Neural cell (in vitro differentiated cells): ENCODE results near the gene ZNF326. TPM values are rescaled to one million over a fixed set of nuclear protein-coding genes. Genes with fewer than 3 reads are reported as not detected.
"Not testable (repeated sequence)": the region's sequence is repeated elsewhere in the genome, so short reads cannot be mapped to it uniquely, and the experiment has no call there.

Source experiments
- H2AFZ ChIP-seq: fragments of 200-600, 300-800 bp; sonication (generic), shearing (Covaris generic); 2 replicates; pipeline ENCODE4 v1.6.0; 2014; ENCODE audit warnings: low read depth, mild to moderate bottlenecking, antibody characterized with exemption, low read length, moderate library complexity
- H3F3A ChIP-seq: fragments of 200-600 bp; shearing (Covaris generic); 2 replicates; pipeline ENCODE4 v1.6.1; 2016; ENCODE audit warnings: mild to moderate bottlenecking, moderate library complexity, mixed read lengths, antibody characterized with exemption, low read length; ENCODE audit not compliant: insufficient read depth, poor library complexity, severe bottlenecking
- H3K27ac ChIP-seq: fragments of 200-600, 300-800 bp; sonication (generic), shearing (Covaris generic); 2 replicates; pipeline ENCODE4 v1.5.1; 2014; ENCODE audit warnings: mild to moderate bottlenecking, low read length, moderate library complexity
- H3K27me3 ChIP-seq: fragments of 300-800, 200-600 bp; sonication (generic), shearing (Covaris generic); 2 replicates; pipeline ENCODE4 v1.6.0; 2014; ENCODE audit warnings: mild to moderate bottlenecking, low read depth, low read length, moderate library complexity; ENCODE audit not compliant: insufficient read depth
- H3K36me3 ChIP-seq: fragments of 300-800, 200-600 bp; sonication (generic), shearing (Covaris generic); 2 replicates; pipeline ENCODE4 v1.5.1; 2014; ENCODE audit warnings: mild to moderate bottlenecking, antibody characterized with exemption, low read length, moderate library complexity; ENCODE audit not compliant: insufficient read depth
- H3K4me2 ChIP-seq: fragments of 300-800, 200-600 bp; sonication (generic), shearing (Covaris generic); 2 replicates; pipeline ENCODE4 v1.6.0; 2014; ENCODE audit warnings: mild to moderate bottlenecking, low read length
- H3K4me3 ChIP-seq: fragments of 300-800, 200-600 bp; sonication (generic), shearing (Covaris generic); 2 replicates; pipeline ENCODE4 v1.5.1; 2014; ENCODE audit warnings: mild to moderate bottlenecking, low read length, moderate library complexity
- H3K79me2 ChIP-seq: fragments of 200-600 bp; shearing (Covaris generic); replicated peaks from 2 replicates; pipeline ENCODE4 v1.6.0; 2014; ENCODE audit warnings: mild to moderate bottlenecking, low read length, moderate library complexity; ENCODE audit not compliant: insufficient read depth
- H3K9ac ChIP-seq: fragments of 300-800, 200-600 bp; sonication (generic), shearing (Covaris generic); 2 replicates; pipeline ENCODE4 v1.6.1; 2016; ENCODE audit warnings: mild to moderate bottlenecking, low read length, mixed read lengths
- H3K9me2 ChIP-seq: fragments of 200-600 bp; shearing (Covaris generic); 2 replicates; pipeline ENCODE4 v1.6.1; 2016; ENCODE audit warnings: mild to moderate bottlenecking, low read length, mixed read lengths; ENCODE audit not compliant: insufficient read depth
- H3K9me3 ChIP-seq: fragments of 200-600, 300-800 bp; sonication (generic), shearing (Covaris generic); 2 replicates; pipeline ENCODE4 v1.6.1; 2016; ENCODE audit warnings: mild to moderate bottlenecking, mixed run types, low read length, moderate library complexity, mixed read lengths
- H4K20me1 ChIP-seq: fragments of 200-600 bp; shearing (Covaris generic); 2 replicates; pipeline ENCODE4 v1.6.1; 2016; ENCODE audit warnings: mild to moderate bottlenecking, mixed run types; ENCODE audit not compliant: insufficient read depth
- EP300 ChIP-seq: fragments of 450-650 bp; conservative IDR thresholded peaks from 2 replicates; pipeline ENCODE4 v1.6.1; 2014; ENCODE audit warnings: antibody characterized with exemption, mild to moderate bottlenecking, moderate library complexity; ENCODE audit not compliant: poor library complexity, severe bottlenecking
- EZH2 ChIP-seq: fragments of 200-600, 300-800 bp; shearing (Covaris generic), sonication (generic); IDR thresholded peaks from 2 replicates; pipeline ENCODE4 v1.6.1; 2014; ENCODE audit warnings: antibody characterized with exemption, low read length, borderline replicate concordance, mild to moderate bottlenecking; ENCODE audit not compliant: insufficient read depth, poor library complexity, severe bottlenecking
- MXI1 ChIP-seq: fragments of 450-650 bp; conservative IDR thresholded peaks from 2 replicates; pipeline ENCODE4 v1.6.1; 2014; ENCODE audit warnings: antibody characterized with exemption, mild to moderate bottlenecking; ENCODE audit not compliant: poor library complexity, severe bottlenecking
- POLR2AphosphoS5 ChIP-seq: IDR thresholded peaks from 2 replicates; pipeline ENCODE4 v1.6.1; 2012
- RAD21 ChIP-seq: fragments of 450-650 bp; conservative IDR thresholded peaks from 2 replicates; pipeline ENCODE4 v1.6.1; 2014; ENCODE audit warnings: antibody characterized with exemption, mild to moderate bottlenecking, moderate library complexity
- REST ChIP-seq: IDR thresholded peaks from 2 replicates; pipeline ENCODE4 v1.6.1; 2012; ENCODE audit warnings: borderline replicate concordance
- SMC3 ChIP-seq: fragments of 450-650 bp; conservative IDR thresholded peaks from 2 replicates; pipeline ENCODE4 v1.6.1; 2014; ENCODE audit warnings: antibody characterized with exemption, mild to moderate bottlenecking, moderate library complexity; ENCODE audit not compliant: poor library complexity
- TAF1 ChIP-seq: IDR thresholded peaks from 2 replicates; pipeline ENCODE4 v1.6.1; 2012; ENCODE audit warnings: low read depth
- polyA plus RNA-seq: library from polyadenylated mRNA; depleted of rRNA; stranded (reverse); fragments of >200 nt; gene quantifications from 2 replicates; pipeline ENCODE4 v1.2.3, GENCODE V29; 2014
- TF ChIP-seq, protein P1 (sequence below): fragments of 450-650 bp; IDR thresholded peaks from 2 replicates; pipeline ENCODE4 v1.5.1; 2014; ENCODE audit warnings: antibody characterized with exemption, mild to moderate bottlenecking, moderate library complexity; ENCODE audit not compliant: poor library complexity, severe bottlenecking

The ZNF326 gene
- polyA plus RNA-seq, 1 donor from 2014 or later, result 65.0 TPM

DNA sequence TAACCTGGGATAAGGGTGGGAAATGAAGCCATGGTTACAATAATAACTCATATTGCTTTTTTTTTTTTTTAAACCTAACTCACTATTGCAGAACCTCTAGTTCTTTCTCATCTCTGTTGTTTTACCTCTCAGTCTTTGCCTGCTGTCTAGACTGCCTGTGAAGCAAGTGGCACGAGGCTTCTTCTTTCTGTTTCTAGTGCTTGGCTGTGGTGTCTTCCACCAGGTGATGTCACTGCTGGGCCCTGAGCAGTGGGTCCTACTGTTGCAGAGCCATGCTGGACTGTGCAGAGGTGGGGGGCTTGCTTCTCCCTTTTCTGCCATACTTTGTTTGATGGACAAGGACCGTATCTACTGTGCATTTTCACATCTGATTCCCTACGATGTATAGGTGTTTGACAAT is 51.7 kb downstream of the ZNF326 start:
- Histone ChIP-seq H4K20me1 (no peaks in the 10 kb centered on the region), H3K4me2 (no peak overlapping the region), H3K36me3 (no peaks in the 10 kb centered on the region), H3K27me3 (no peaks in the 10 kb centered on the region), H3F3A (no peaks in the 10 kb centered on the region), H2AFZ (no peak overlapping the region), H3K79me2 (no peaks in the 10 kb centered on the region), H3K9me2 (no peaks in the 10 kb centered on the region), H3K9ac (no peak overlapping the region), H3K9me3 (no peaks in the 10 kb centered on the region), H3K4me3 (no peak overlapping the region), H3K27ac (no peak overlapping the region)
- TF ChIP-seq EP300 (no peak), RAD21 (no peak), EZH2 (no peak), TAF1 (no peak), MXI1 (no peak), SMC3 (no peak), REST (no peak)
- TF ChIP-seq, protein P1, sequence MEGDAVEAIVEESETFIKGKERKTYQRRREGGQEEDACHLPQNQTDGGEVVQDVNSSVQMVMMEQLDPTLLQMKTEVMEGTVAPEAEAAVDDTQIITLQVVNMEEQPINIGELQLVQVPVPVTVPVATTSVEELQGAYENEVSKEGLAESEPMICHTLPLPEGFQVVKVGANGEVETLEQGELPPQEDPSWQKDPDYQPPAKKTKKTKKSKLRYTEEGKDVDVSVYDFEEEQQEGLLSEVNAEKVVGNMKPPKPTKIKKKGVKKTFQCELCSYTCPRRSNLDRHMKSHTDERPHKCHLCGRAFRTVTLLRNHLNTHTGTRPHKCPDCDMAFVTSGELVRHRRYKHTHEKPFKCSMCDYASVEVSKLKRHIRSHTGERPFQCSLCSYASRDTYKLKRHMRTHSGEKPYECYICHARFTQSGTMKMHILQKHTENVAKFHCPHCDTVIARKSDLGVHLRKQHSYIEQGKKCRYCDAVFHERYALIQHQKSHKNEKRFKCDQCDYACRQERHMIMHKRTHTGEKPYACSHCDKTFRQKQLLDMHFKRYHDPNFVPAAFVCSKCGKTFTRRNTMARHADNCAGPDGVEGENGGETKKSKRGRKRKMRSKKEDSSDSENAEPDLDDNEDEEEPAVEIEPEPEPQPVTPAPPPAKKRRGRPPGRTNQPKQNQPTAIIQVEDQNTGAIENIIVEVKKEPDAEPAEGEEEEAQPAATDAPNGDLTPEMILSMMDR, result no peak

DNA sequence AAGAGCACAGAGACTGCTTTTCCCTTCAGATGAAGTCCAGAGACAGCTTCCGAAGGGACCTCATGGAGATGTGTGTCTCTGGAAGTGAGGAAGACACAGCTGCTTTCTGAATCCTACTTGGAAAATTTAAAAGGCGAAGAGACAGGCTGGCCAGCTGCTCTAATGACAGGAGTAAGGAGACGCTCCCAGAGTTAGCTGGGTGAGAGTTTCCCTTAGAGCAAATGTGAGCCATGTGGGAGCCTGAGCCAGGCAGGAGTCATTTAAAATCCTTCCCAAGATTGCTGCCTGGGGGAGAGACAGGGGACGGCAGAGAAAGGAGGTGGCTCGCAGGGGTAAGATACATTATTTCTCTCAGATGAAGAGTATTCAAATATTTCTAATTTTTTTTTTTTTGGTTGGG is 53.1 kb downstream of the ZNF326 start:
- Histone ChIP-seq H3K9ac (no peak overlapping the region), H3K79me2 (no peaks in the 10 kb centered on the region), H3K9me2 (no peaks in the 10 kb centered on the region), H4K20me1 (peaks cover 2% of the 10 kb centered on the region), H3K9me3 (no peaks in the 10 kb centered on the region), H3K4me2 (no peak overlapping the region), H3K4me3 (no peak overlapping the region), H3F3A (no peaks in the 10 kb centered on the region), H2AFZ (no peak overlapping the region), H3K27me3 (no peaks in the 10 kb centered on the region), H3K36me3 (no peaks in the 10 kb centered on the region), H3K27ac (no peak overlapping the region)
- TF ChIP-seq POLR2AphosphoS5 (no peak), SMC3 (no peak), EP300 (no peak), TAF1 (no peak), MXI1 (no peak), EZH2 (no peak), REST (no peak), RAD21 (no peak)
- TF ChIP-seq, protein P1, result no peak

- not testable (repeated sequence) for H3K27me3 ChIP-seq, H3K79me2 ChIP-seq, H3K4me3 ChIP-seq, H2AFZ ChIP-seq, H3K9ac ChIP-seq, H3K9me3 ChIP-seq, H3K36me3 ChIP-seq, H3F3A ChIP-seq, H3K27ac ChIP-seq, H3K9me2 ChIP-seq, H3K4me2 ChIP-seq, H4K20me1 ChIP-seq
Observed at GRCh38 chr1:90062700-90063643, 68.1 kb downstream of the ZNF326 start.
